ENCODE data around the gene ARID1B. TPM values are rescaled to one million over a fixed set of nuclear protein-coding genes. Genes with fewer than 3 reads are reported as not detected.

The ARID1B gene
- total and polyA plus RNA-seq, 2 of the 13 experiments (the other 11 are each of a cell fraction or from before 2014, with no cell fraction given), result 20.1 to 32.6 TPM

DNA sequence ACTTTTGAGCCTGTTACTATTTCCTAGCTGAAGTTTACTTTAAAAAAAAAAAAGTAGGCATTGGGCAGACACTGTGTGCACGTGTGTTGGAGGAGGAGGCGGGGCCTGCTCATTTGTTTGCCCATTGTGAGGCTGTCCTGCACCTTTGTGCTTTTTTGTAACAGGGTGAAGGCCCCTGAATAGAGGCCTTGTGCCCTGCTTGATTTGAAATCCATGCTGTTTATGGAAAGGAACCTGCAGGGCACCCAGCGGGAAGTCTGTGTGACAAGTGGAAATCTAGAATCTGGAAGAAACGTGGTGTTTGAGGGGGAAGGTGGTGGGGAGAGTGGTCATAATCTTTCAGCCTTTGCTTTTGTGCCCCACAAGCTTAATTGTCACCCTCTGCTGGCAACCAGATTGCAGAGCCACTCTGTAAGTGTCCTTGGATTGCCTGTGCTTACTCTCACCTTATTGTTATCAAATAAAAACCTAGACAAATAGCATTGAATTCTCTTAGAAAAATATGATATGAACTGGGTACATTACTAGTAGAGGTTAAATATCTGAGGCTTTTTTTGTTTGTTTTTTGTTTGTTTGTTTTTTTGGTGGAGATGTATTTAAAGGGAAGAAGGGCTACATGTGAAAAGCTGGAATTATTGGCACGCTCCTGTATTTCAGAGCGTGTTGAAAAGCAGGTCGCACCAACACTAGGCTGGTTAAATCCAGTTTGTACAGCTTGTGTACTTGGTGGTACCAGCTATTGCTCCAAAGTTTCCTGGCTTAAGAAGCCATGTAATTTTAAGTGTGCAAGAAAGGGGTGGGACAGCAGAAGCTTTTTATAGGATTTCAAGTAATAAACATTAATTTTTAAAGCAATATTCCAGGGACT is 156.3 kb downstream of the ARID1B start (continued):
- TF ChIP-seq FOXP4 (CRISPR knock-in tag; IDR thresholded peaks at IDR 0.05) (peak; percentile 92), DPF2 (CRISPR knock-in tag; IDR thresholded peaks at IDR 0.05; ENCODE audit: borderline replicate concordance, low read depth) (peak; percentile 77), HCFC1 (IDR thresholded peaks at IDR 0.05; ENCODE audit: low read depth, low read length) (no peak), ZNF580 (CRISPR knock-in tag; IDR thresholded peaks at IDR 0.05; ENCODE audit: borderline replicate concordance, low read depth) (peak; percentile 67; the same call in 1 of the 2 replicates), ZGPAT (CRISPR knock-in tag; IDR thresholded peaks at IDR 0.05) (peak; percentile 61; the same call in 1 of the 2 replicates), GMEB1 (CRISPR knock-in tag; IDR thresholded peaks at IDR 0.05; ENCODE audit: borderline replicate concordance) (no peak), HMGXB4 (CRISPR knock-in tag; IDR thresholded peaks at IDR 0.05; ENCODE audit: borderline replicate concordance in 1 of 2, low read depth in 1 of 2) (no peak), BRD4 (CRISPR knock-in tag; IDR thresholded peaks at IDR 0.05) (no peak), THAP11 (CRISPR knock-in tag; IDR thresholded peaks at IDR 0.05) (peak; percentile 54; the same call in 1 of the 2 replicates), ARNTL (CRISPR knock-in tag; IDR thresholded peaks at IDR 0.05) (peak; percentile 87), ZNF557 (CRISPR knock-in tag; IDR thresholded peaks at IDR 0.05) (no peak), MAF1 (CRISPR knock-in tag; IDR thresholded peaks at IDR 0.05; ENCODE audit: borderline replicate concordance) (no peak), MAZ (IDR thresholded peaks at IDR 0.05; ENCODE audit: borderline replicate concordance, low read depth, low read length) (no peak), MAZ (CRISPR knock-in tag; IDR thresholded peaks at IDR 0.05; ENCODE audit: low read depth) (no peak), SMAD3 (CRISPR knock-in tag; IDR thresholded peaks at IDR 0.05) (0 out of 2 replicates have a peak, but pooled peaks have one; percentile 22), ZNF720 (CRISPR knock-in tag; IDR thresholded peaks at IDR 0.05) (no peak), CBX1 (IDR thresholded peaks at IDR 0.05; ENCODE audit: low read depth) (no peak), SOX13 (IDR thresholded peaks at IDR 0.05) (peak; percentile 98), SOX13 (CRISPR knock-in tag; conservative IDR thresholded peaks at IDR 0.05 in 1 of 2, IDR thresholded peaks at IDR 0.05 in 1 of 2) (peak; percentile 71 to 98; a peak in 2 of 4 replicates)
- TF ChIP-seq, protein P1, sequence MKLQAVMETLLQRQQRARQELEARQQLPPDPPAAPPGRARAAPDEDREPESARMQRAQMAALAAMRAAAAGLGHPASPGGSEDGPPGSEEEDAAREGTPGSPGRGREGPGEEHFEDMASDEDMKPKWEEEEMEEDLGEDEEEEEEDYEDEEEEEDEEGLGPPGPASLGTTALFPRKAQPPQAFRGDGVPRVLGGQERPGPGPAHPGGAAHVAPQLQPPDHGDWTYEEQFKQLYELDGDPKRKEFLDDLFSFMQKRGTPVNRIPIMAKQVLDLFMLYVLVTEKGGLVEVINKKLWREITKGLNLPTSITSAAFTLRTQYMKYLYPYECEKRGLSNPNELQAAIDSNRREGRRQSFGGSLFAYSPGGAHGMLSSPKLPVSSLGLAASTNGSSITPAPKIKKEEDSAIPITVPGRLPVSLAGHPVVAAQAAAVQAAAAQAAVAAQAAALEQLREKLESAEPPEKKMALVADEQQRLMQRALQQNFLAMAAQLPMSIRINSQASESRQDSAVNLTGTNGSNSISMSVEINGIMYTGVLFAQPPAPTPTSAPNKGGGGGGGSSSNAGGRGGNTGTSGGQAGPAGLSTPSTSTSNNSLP (IDR thresholded peaks at IDR 0.05; ENCODE audit: low read depth, low read length), result no peak
